ENCODE results near the gene SYNE4. TPM values are rescaled to one million over a fixed set of nuclear protein-coding genes. Genes with fewer than 3 reads are reported as not detected.
"Not testable (repeated sequence)": the region's sequence is repeated elsewhere in the genome, so short reads cannot be mapped to it uniquely, and the experiment has no call there.

Gene SYNE4
- polyA plus RNA-seq, 1 donor from 2014 or later, result not detected

DNA sequence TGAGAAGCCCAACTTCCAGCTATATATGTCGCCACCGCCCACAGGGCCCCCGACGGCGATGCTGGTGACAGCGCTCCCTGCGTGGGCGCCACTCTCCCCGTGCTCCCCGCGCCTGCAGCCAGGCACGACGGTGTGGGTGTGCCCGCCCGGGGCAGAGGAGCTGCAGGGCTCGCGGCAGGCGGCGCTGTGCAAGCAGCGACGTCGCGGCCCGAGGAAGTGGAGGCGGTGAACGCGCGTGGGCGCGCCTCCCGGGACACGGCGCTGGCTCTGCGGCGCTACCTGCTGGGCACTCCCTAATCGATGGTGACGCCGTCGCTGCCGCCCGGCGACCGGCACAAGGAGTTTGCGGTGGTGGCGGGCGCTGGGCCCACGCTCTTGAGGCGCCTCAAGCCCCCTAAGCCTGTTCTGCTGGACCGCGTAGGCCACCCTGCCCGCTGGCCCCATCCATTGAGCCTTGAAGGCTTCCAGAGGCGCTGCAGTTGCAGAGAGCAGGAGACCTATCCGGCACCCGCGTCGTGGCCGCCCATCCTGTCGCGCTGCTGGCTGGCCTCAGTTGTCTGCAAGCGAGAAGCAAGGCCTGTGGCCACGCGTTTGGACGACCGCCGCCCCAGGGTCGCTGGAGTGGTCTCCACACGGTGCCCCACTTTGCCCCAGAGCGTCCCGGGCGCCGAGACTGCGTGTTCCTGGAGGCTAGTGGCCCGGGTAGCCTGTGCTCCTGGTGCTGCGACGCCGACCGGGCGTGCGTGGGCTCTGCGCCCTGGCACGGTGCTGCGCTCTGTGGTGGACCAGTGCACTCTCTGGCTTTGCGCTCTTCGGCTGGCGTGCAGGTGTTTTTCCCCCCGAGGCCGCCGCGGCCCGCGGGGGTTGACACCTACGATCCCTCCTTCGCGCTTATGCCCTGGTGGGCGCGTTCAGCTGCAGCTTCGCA is 49.3 kb downstream of the SYNE4 start:
- Mint-ChIP-seq H3K4me1 (peaks cover 0 to 3% (median 1%) of the 10 kb centered on the region in 3 donors), H3K9me3 (peaks cover 0 to 7% (median 4%) of the 10 kb centered on the region in 3 donors), H3K27me3 (peaks cover 17% of the 10 kb centered on the region), H3K4me3 (peak overlapping the region in 3 of 4 donors; percentile 38 to 83 (median 49)), H3K36me3 (no peaks in the 10 kb centered on the region), H3K27ac (no peak overlapping the region)

- Mint-ChIP-seq H3K27ac (no peak overlapping the region), H3K36me3 (no peaks in the 10 kb centered on the region), H3K4me3 (peak overlapping the region in 3 of 4 donors; percentile 5 to 65 (median 59)), H3K27me3 (peaks cover 16% of the 10 kb centered on the region), H3K4me1 (peaks cover 3 to 8% (median 7%) of the 10 kb centered on the region in 3 donors), H3K9me3 (peaks cover 0 to 7% (median 4%) of the 10 kb centered on the region in 3 donors)
These were observed 50.0 kb downstream of the SYNE4 start for GRCh38 chr19:35958660-35959039.

GRCh38 chr19:35957411-35957810 is 51.2 kb downstream of the SYNE4 start:
- H3K4me1 Mint-ChIP-seq, result peaks cover 10 to 14% (median 13%) of the 10 kb centered on the region in 3 donors
- H3K36me3 Mint-ChIP-seq, H3K4me3 Mint-ChIP-seq, H3K27ac Mint-ChIP-seq, H3K9me3 Mint-ChIP-seq: not testable (repeated sequence)
- H3K27me3 Mint-ChIP-seq, result peaks cover 14% of the 10 kb centered on the region

DNA sequence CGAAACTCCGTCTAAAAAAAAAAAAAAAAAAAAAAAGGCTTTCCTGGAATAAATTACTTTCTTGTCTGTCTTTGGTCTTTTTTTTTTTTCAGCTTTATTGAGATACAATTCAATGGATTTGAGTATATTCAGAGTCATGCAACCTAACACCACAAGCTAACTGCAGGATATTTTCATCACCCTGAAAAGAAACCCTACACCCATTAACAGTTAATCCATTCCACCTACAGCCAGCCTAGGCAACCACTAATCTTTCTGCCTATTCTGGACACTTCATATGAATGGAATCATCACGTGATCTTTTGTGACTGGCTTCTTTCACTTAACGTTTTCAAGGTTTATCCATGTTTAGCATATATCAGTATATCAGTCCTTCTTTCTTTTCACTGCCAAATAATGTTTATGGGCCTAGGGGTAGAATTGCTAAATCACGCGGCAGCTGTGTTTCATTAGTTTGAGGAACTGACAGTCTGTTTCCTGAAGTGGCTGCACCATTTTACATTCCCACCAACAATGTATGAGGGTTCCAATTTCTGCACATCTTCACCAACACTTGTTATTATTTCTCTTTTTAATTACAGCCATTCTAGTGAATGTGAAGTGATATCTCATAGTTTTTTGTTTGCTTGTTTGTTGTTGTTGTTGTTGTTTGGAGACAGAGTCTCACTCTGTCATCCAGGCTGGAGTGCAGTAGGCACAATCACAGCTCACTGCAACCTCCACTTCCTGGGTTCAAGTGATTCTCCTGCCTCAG is 52.6 kb downstream of the SYNE4 start:
- H3K4me1 Mint-ChIP-seq, result peaks cover 10 to 14% (median 13%) of the 10 kb centered on the region in 3 donors
- H3K9me3 Mint-ChIP-seq, result peaks cover 0 to 6% (median 4%) of the 10 kb centered on the region in 3 donors
- H3K36me3 Mint-ChIP-seq, result no peaks in the 10 kb centered on the region
- peak overlapping the region in 1 of 4 donors; percentile 17 for H3K4me3 Mint-ChIP-seq
- no peak overlapping the region for H3K27ac Mint-ChIP-seq
- peaks cover 14% of the 10 kb centered on the region for H3K27me3 Mint-ChIP-seq

Other genes starting within 250 kb of the SYNE4 start
- gene ARHGAP33, start 233.2 kb downstream of the SYNE4 start, polyA plus RNA-seq, result not detected
- gene PRODH2, start 196.0 kb downstream of the SYNE4 start, polyA plus RNA-seq, result not detected
- not detected for gene NPHS1, start 156.3 kb downstream of the SYNE4 start, polyA plus RNA-seq
- gene KIRREL2, start 151.9 kb downstream of the SYNE4 start, polyA plus RNA-seq, result not detected
- not detected for gene APLP1, start 140.2 kb downstream of the SYNE4 start, polyA plus RNA-seq
- 28.6 TPM for gene NFKBID, start 108.3 kb downstream of the SYNE4 start, polyA plus RNA-seq
- 118 TPM for gene HCST, start 106.3 kb downstream of the SYNE4 start, polyA plus RNA-seq
- 13.7 TPM for gene TYROBP, start 100.5 kb downstream of the SYNE4 start, polyA plus RNA-seq
- 0.15 TPM for gene LRFN3, start 72.4 kb downstream of the SYNE4 start, polyA plus RNA-seq
- 53.7 TPM for gene SDHAF1, start 13.6 kb downstream of the SYNE4 start, polyA plus RNA-seq
- 15.7 TPM for gene ALKBH6, start 5.4 kb upstream of the SYNE4 start, polyA plus RNA-seq
- gene CLIP3, start 24.1 kb upstream of the SYNE4 start, polyA plus RNA-seq, result 0.23 TPM
- gene THAP8, start 45.5 kb upstream of the SYNE4 start, polyA plus RNA-seq, result 5.6 TPM
- gene WDR62, start 46.1 kb upstream of the SYNE4 start, polyA plus RNA-seq, result 0.81 TPM
- not detected for gene OVOL3, start 102.3 kb upstream of the SYNE4 start, polyA plus RNA-seq
- 144 TPM for gene POLR2I, start 106.1 kb upstream of the SYNE4 start, polyA plus RNA-seq
- gene TBCB, start 106.7 kb upstream of the SYNE4 start, polyA plus RNA-seq, result 269 TPM
- gene CAPNS1, start 131.3 kb upstream of the SYNE4 start, polyA plus RNA-seq, result 139 TPM
- not detected for gene COX7A1, start 143.6 kb upstream of the SYNE4 start, polyA plus RNA-seq
- gene ZNF565, start 205.9 kb upstream of the SYNE4 start, polyA plus RNA-seq, result 3.8 TPM
- gene ZNF146, start 206.3 kb upstream of the SYNE4 start, polyA plus RNA-seq, result 69.0 TPM

Measured in IgD-negative memory B cell (primary cell).